Lung (tissue), 12 donors: ENCODE data around the gene ATP6V0D1. TPM values are rescaled to one million over a fixed set of nuclear protein-coding genes. Genes with fewer than 3 reads are reported as not detected.

ENCODE experiments used
- ATAC-seq: fragments of 200-7000 bp; cut with Tn5 transposase; one replicate; pipeline ENCODE4 v1.9.1; 2020; ENCODE audit warnings: moderate number of reproducible peaks; ENCODE audit not compliant: insufficient read depth, low FRiP score
- DNase-seq, 3 donors: peaks; one replicate each; pipeline ENCODE4 v3.0.0-alpha.2; 2013 to 2017
- H3K27ac ChIP-seq, 2 donors: one replicate each; pipeline ENCODE4 v1.5.1; 2013; ENCODE audit warnings: mild to moderate bottlenecking in 2 of 2, moderate library complexity in 2 of 2, control low read depth in 1 of 2, inconsistent platforms in 1 of 2, low read depth in 1 of 2, low read length in 1 of 2
- H3K27me3 ChIP-seq, 3 donors: one replicate each; pipeline ENCODE4 v1.5.1; 2013; ENCODE audit warnings: low read length in 2 of 3; ENCODE audit not compliant: control insufficient read depth in 3 of 3, insufficient read depth in 3 of 3
- H3K36me3 ChIP-seq, 4 donors: one replicate each; pipeline ENCODE4 v1.5.1; 2013; ENCODE audit warnings: low read length in 4 of 4, mild to moderate bottlenecking in 1 of 4, moderate library complexity in 1 of 4; ENCODE audit not compliant: control insufficient read depth in 4 of 4, insufficient read depth in 4 of 4
- H3K4me1 ChIP-seq, 5 donors: one replicate each; pipeline ENCODE4 v1.5.1; 2013; ENCODE audit warnings: low read length in 5 of 5, mild to moderate bottlenecking in 2 of 5, moderate library complexity in 1 of 5; ENCODE audit not compliant: control insufficient read depth in 5 of 5, insufficient read depth in 5 of 5
- H3K4me3 ChIP-seq: one replicate; pipeline ENCODE4 v1.5.1; 2013; ENCODE audit warnings: mild to moderate bottlenecking, control low read depth, moderate library complexity
- H3K9ac ChIP-seq, 2 donors: one replicate each; pipeline ENCODE4 v1.5.1; 2013; ENCODE audit warnings: low read length in 2 of 2, control low read depth in 1 of 2; ENCODE audit not compliant: insufficient read depth in 1 of 2
- H3K9me3 ChIP-seq, 4 donors: one replicate each; pipeline ENCODE4 v1.5.1; 2013; ENCODE audit warnings: low read length in 3 of 4, mild to moderate bottlenecking in 1 of 4, moderate library complexity in 1 of 4; ENCODE audit not compliant: control insufficient read depth in 4 of 4, insufficient read depth in 3 of 4
- WGBS, 2 donors: extraction: QIAGEN DNeasy Blood & Tissue Kit; methylation state at CpG; one replicate each; pipeline ENCODE4 v1.1.7; 2013; 5-methylcytosine and 5-hydroxymethylcytosine counted together
- polyA plus RNA-seq, 2 donors: library from polyadenylated mRNA; stranded (reverse); fragments of 200-250 nt; gene quantifications; one replicate each; pipeline ENCODE4 v1.2.1, GENCODE V29; 2013
- total RNA-seq, 2 donors: library from RNA; depleted of rRNA in 1 of 2; stranded (reverse); fragments of >200 nt in 1 of 2; gene quantifications; one replicate each; pipeline ENCODE4 v1.2.1, GENCODE V29; 2014 to 2021
- TF ChIP-seq, protein P1 (sequence below): IDR thresholded peaks from 2 replicates; pipeline ENCODE4 v1.5.1; 2012; ENCODE audit warnings: mild to moderate bottlenecking; ENCODE audit errors: control extremely low read depth, extremely low read depth
- donor health status: control.
- donor health status: control.
- donor health status: Bipolar disorder and iron deficiency.
- donor health status: healthy.
- donor health status: DM: yes; HTN: yes; CAD: no.

The ATP6V0D1 gene
- total and polyA plus RNA-seq, 4 donors: 39.6 to 249 (median 136) TPM

- Histone ChIP-seq H3K27me3 (peaks cover 0 to 10% (median 8%) of the 10 kb centered on the region in 3 donors), H3K9ac (no peak overlapping the region), H3K4me3 (no peak overlapping the region), H3K27ac (no peak overlapping the region), H3K4me1 (peaks cover 0 to 29% (median 8%) of the 10 kb centered on the region in 5 donors), H3K9me3 (no peaks in the 10 kb centered on the region), H3K36me3 (no peaks in the 10 kb centered on the region)
- DNase-seq: no peak
- ATAC-seq: no peak
- WGBS, 2 donors: 81 to 97% methylated on average over 3 of the region's 3 CpGs
- TF ChIP-seq, protein P1, sequence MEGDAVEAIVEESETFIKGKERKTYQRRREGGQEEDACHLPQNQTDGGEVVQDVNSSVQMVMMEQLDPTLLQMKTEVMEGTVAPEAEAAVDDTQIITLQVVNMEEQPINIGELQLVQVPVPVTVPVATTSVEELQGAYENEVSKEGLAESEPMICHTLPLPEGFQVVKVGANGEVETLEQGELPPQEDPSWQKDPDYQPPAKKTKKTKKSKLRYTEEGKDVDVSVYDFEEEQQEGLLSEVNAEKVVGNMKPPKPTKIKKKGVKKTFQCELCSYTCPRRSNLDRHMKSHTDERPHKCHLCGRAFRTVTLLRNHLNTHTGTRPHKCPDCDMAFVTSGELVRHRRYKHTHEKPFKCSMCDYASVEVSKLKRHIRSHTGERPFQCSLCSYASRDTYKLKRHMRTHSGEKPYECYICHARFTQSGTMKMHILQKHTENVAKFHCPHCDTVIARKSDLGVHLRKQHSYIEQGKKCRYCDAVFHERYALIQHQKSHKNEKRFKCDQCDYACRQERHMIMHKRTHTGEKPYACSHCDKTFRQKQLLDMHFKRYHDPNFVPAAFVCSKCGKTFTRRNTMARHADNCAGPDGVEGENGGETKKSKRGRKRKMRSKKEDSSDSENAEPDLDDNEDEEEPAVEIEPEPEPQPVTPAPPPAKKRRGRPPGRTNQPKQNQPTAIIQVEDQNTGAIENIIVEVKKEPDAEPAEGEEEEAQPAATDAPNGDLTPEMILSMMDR: no peak
Measured at GRCh38 chr16:67429053-67429798, 51.7 kb downstream of the ATP6V0D1 start.

GRCh38 chr16:67428146-67428731 is 52.7 kb downstream of the ATP6V0D1 start:
- H3K4me3 ChIP-seq: no peak overlapping the region
- no peak overlapping the region for H3K27ac ChIP-seq
- H3K27me3 ChIP-seq: peaks cover 0 to 10% (median 9%) of the 10 kb centered on the region in 3 donors
- H3K36me3 ChIP-seq: no peaks in the 10 kb centered on the region
- no peaks in the 10 kb centered on the region for H3K9me3 ChIP-seq
- TF ChIP-seq, protein P1: peak; percentile 67
- 20 to 30% methylated on average over 11 of the region's 11 CpGs for WGBS, 2 donors
- DNase-seq (peak; percentile 78 to 82 (median 82)), ATAC-seq (peak; percentile 27)
- peaks cover 0 to 33% (median 8%) of the 10 kb centered on the region in 5 donors for H3K4me1 ChIP-seq
- H3K9ac ChIP-seq: no peak overlapping the region

DNA sequence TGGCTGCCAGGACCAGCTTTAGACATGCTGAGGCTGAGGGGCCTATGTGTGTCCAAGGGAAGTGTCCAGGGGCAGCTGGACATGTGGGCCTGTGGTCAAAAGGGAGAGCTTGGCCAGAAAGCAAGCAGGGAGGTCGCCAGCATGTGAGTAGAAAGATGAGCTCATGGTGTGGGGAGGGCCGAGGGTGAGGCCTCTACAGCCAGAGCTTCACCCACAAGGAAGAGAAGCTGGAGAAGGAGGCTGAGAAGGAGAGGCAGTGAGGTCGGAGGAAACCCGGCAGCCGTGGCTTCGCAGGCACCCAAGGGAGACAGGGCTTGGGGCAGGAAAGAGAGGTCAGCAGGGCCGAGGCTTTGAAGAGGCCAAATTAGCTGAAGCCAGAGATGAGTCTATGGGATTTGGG is 54.0 kb downstream of the ATP6V0D1 start:
- Histone ChIP-seq H3K36me3 (no peaks in the 10 kb centered on the region), H3K4me1 (peaks cover 0 to 34% (median 8%) of the 10 kb centered on the region in 5 donors), H3K27me3 (peaks cover 0 to 10% (median 9%) of the 10 kb centered on the region in 3 donors), H3K4me3 (no peak overlapping the region), H3K27ac (no peak overlapping the region), H3K9me3 (no peaks in the 10 kb centered on the region), H3K9ac (no peak overlapping the region)
- ATAC-seq: no peak
- no peak for DNase-seq
- TF ChIP-seq, protein P1: no peak
- 75 to 86% methylated on average over 7 of the region's 7 CpGs for whole genome bisulfite sequencing, 2 donors
